OCI-LY7 (cell line): ENCODE data around the gene TIGD4.

Experiments used
- EZH2phosphoT487 ChIP-seq: fragments of 200-600 bp; sonication (generic); IDR thresholded peaks from 2 replicates; pipeline ENCODE4 v1.6.1; 2018; ENCODE audit warnings: low read depth, borderline replicate concordance, mild to moderate bottlenecking, mixed run types, antibody characterized with exemption, low read length, moderate library complexity, mixed read lengths
- TF ChIP-seq, protein P1 (sequence below): fragments of 200-600 bp; sonication (generic); conservative IDR thresholded peaks from 2 replicates; pipeline ENCODE4 v1.5.1; 2014; ENCODE audit warnings: mild to moderate bottlenecking, antibody characterized with exemption, low read length, moderate library complexity, mixed read lengths

DNA sequence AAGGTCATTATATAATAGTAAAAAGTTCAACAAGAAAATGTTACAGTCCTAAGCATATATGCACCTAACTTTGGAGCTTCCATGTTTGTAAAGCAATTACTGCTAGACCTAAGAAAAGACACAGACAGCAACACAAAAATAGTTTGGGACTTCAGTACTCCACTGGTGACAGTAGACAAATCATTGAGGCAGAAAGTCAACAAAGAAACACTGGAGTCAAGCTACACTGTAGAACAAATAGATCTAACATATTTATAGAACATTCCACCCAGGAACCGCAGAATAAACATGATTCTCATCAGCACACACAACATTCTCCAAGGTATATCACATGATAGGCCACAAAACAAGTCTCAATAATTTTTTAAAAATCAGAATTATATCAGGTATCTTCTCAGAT is 42.8 kb upstream of the TIGD4 start:
- TF ChIP-seq, protein P1, sequence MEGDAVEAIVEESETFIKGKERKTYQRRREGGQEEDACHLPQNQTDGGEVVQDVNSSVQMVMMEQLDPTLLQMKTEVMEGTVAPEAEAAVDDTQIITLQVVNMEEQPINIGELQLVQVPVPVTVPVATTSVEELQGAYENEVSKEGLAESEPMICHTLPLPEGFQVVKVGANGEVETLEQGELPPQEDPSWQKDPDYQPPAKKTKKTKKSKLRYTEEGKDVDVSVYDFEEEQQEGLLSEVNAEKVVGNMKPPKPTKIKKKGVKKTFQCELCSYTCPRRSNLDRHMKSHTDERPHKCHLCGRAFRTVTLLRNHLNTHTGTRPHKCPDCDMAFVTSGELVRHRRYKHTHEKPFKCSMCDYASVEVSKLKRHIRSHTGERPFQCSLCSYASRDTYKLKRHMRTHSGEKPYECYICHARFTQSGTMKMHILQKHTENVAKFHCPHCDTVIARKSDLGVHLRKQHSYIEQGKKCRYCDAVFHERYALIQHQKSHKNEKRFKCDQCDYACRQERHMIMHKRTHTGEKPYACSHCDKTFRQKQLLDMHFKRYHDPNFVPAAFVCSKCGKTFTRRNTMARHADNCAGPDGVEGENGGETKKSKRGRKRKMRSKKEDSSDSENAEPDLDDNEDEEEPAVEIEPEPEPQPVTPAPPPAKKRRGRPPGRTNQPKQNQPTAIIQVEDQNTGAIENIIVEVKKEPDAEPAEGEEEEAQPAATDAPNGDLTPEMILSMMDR: no peak
- no peak for TF ChIP-seq EZH2phosphoT487
